Epithelial cell of esophagus (primary cell): ENCODE results near the gene ADAR.

Source experiments
- DNase-seq: peaks from one replicate; pipeline ENCODE4 v3.0.0; 2010; ENCODE audit warnings: low read depth
- H3K4me3 ChIP-seq: 2 replicates; pipeline ENCODE4 v1.5.1; 2011; ENCODE audit warnings: mild to moderate bottlenecking, low read length, control low read depth
- TF ChIP-seq, protein P1 (sequence below): IDR thresholded peaks from 2 replicates; pipeline ENCODE4 v1.5.1; 2011; ENCODE audit warnings: low read depth, mild to moderate bottlenecking, low read length, control low read depth, inconsistent platforms; ENCODE audit not compliant: insufficient read depth; ENCODE audit errors: missing control alignments

The ADAR gene

DNA sequence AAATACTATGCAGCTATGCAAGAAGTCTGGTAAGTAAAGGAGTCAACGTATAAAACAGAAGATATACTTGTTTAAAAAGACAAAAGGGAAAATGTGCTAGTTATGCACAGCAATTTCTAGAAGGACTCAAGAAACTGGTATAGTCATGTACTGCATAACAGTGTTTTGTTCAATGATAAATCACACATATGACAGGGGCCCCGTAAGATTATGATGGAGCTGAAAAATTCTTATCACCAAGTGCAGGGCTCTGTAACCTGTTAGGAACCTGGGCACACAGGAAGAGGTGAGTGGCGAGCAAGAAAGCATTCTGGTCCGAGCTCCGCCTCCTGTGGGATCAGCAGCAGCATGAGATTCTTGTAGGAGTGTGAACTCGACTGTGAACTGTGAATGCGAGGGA is 13.2 kb downstream of the ADAR start:
- TF ChIP-seq, protein P1, sequence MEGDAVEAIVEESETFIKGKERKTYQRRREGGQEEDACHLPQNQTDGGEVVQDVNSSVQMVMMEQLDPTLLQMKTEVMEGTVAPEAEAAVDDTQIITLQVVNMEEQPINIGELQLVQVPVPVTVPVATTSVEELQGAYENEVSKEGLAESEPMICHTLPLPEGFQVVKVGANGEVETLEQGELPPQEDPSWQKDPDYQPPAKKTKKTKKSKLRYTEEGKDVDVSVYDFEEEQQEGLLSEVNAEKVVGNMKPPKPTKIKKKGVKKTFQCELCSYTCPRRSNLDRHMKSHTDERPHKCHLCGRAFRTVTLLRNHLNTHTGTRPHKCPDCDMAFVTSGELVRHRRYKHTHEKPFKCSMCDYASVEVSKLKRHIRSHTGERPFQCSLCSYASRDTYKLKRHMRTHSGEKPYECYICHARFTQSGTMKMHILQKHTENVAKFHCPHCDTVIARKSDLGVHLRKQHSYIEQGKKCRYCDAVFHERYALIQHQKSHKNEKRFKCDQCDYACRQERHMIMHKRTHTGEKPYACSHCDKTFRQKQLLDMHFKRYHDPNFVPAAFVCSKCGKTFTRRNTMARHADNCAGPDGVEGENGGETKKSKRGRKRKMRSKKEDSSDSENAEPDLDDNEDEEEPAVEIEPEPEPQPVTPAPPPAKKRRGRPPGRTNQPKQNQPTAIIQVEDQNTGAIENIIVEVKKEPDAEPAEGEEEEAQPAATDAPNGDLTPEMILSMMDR: no peak

DNA sequence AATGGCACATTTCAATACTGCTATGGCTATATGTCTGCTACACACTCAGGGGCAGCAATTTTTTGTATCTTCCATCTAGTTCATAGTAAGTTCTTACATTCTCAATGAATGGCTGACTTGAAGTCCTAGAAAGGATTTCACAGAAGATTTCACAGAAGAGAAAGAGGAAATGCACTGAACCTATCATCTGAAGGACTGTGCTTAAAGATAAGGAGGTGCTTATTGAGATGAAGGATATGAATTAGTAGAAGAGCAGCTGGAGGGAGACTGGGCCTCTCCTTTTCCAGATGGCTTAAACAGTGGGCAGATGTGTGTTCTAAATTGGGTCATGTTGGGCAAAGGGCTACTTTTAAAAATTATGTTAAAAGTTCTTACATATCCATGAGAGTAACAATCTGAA is 14.6 kb downstream of the ADAR start:
- TF ChIP-seq, protein P1: no peak
- H3K4me3 ChIP-seq: no peak overlapping the region
- DNase-seq: no peak

More for the DNA sequence above, 13.2 kb downstream of the ADAR start:
- no peak overlapping the region for H3K4me3 ChIP-seq
- DNase-seq: no peak

DNA sequence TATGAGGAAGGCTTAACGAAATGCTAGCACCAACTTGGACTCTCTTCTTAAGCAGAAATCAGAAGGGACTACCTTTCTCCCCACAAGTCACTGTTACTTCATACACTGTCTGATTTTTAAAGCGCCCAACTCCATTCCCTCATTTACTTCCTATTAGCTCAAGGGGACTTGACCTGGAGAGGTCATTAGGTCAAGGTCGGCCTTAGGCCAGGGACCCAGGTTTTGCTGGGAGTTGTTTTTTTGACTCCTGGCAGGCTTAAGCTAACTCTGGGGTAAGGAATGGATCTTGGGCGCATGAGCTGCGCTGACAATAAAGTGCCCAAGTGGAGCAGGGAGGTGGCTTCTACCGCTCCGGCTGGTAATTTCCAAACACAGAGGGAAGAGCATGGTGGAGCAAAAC is 16.8 kb downstream of the ADAR start:
- TF ChIP-seq, protein P1: no peak
- no peak overlapping the region for H3K4me3 ChIP-seq
- no peak for DNase-seq

DNA sequence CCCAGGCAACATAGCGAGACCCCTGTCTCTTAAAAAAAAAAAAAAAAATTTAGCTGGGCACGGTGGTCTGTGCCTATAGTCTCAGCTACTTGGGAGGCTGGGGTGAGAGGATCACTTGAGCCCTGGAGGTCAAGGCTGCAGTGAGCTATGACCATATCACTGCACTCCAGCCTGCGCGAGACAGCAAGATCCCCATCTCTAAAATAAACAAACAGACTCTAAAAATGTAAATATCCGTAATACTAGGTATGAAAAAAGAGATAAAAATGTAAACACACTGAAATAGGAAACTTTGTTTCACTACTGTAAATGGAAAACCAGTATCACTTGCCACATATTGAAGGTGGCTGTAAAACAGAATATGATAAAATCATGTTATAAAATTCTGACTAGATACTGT is 17.2 kb downstream of the ADAR start:
- TF ChIP-seq, protein P1: no peak
- H3K4me3 ChIP-seq: no peak overlapping the region
- DNase-seq: no peak

DNA sequence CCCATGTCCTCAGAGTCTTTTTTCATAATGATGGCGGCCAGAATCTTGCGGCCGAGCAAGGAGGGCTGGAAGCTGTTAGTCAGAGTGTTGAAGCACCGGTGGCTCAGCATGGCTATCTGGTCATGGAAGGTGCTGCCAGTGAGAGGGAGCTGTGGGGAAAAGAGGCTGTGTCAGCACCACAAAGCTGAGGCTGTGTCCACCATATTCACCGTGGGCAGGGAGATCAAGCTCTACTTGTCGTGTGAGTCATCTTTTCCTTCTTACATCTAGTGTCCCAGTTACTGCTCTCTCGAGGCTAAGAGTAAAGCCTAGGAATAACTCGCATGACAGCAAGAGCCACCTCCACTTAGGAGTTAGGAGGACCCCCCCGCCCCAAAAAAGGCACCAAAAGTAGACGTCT is 18.2 kb downstream of the ADAR start:
- TF ChIP-seq, protein P1: no peak
- no peak for DNase-seq
- no peak overlapping the region for H3K4me3 ChIP-seq

- DNase-seq: no peak
- TF ChIP-seq, protein P1: no peak
- no peak overlapping the region for H3K4me3 ChIP-seq
Observed at GRCh38 chr1:154586641-154587040, 21.3 kb downstream of the ADAR start.

- DNase-seq: no peak
- TF ChIP-seq, protein P1: no peak
- H3K4me3 ChIP-seq: no peak overlapping the region
Observed at GRCh38 chr1:154586231-154586630, 21.8 kb downstream of the ADAR start.
